Stimulated activated CD8-positive, alpha-beta memory T cell treated with anti-CD3 and anti-CD28 coated beads, Interleukin-2, amount 100 ng/mL, for 48 hours (primary cell): ENCODE results near the gene TRIM58.

Experiments
- DNase-seq, 2 donors: peaks; one replicate each; pipeline ENCODE4 v3.0.0-alpha.2; 2020; ENCODE audit warnings: low read depth in 2 of 2

TRIM58 gene

DNA sequence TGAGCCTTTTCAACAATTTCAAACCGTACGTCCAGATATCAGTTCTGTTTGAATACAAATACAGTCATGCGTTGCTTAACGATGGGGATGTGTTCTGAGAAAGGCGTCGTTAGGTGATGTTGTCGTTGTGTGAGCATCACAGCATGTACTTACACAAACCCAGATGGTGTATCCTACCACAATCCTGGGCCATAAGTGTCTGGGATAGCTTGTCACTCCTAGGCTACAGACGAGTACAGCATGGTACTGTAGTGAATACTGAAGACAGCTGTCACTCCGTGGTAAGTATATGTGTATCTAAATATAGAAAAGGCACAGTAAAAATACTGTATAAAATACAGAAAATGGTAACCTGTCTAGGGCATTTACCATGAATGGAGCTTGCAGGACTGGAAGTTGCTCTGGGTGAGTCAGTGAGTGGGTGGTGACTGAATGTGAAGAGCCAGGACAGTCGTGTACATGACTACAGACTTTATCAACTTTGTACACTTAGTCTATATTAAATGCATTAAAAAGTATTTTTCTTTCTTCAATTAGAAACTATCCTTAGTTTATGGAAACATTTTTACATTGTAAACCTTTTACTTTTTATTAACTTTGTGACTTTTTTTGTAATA, 27.9 kb downstream of the TRIM58 start:
- no peak for DNase-seq

DNA sequence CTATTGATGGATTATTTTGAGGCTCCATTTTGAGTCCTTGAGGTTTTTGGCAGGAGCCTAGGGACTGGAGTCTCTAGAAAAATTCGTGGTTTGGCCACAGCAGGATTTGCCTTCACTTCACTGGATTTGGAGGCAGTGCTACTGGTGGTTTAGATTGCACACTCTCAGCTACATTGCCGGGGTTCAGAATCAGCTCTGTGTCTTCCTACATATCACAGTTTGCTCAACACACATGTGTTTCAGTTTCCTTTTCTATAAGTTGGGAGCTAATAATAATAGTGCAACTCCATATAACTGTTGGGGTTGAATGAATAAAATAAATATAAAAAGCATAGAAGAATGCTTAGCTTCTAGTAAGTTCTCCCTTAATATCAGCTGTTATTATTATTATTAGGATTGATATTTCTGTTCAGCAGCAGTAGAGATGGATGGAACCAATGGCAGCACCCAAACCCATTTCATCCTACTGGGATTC, 38.2 kb downstream of the TRIM58 start, which contains the start of gene OR2W3:
TSS of gene OR2W3 (plus strand) at position 425 of the 475 bp plus-strand sequence. CDS start at position 425, 0 bp downstream.
- no peak for DNase-seq

DNA sequence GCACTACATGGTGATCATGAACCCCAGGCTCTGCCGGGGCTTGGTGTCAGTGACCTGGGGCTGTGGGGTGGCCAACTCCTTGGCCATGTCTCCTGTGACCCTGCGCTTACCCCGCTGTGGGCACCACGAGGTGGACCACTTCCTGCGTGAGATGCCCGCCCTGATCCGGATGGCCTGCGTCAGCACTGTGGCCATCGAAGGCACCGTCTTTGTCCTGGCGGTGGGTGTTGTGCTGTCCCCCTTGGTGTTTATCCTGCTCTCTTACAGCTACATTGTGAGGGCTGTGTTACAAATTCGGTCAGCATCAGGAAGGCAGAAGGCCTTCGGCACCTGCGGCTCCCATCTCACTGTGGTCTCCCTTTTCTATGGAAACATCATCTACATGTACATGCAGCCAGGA, 39.0 kb downstream of the TRIM58 start:
- no peak for DNase-seq

DNA sequence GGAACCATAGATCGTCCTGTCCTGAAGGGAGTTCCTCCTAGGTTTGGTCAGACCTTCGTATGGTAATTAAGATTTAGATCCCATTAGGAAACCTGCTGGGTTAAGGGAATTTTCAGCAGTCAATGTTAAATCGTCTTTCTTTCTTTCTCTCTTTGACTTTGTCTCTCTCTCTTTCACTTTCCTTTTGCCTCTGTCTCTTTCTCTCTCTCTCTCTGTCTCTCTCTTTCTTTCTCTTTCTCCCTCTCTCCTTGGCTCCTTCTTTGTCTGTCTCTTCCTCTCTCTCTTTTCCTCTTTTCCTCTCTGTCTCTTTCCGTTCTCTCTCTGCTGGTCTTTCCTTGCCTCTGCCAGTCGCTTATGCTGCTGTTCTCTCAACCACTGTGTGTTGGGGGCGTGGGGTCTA, 47.1 kb downstream of the TRIM58 start:
- DNase-seq = no peak

DNA sequence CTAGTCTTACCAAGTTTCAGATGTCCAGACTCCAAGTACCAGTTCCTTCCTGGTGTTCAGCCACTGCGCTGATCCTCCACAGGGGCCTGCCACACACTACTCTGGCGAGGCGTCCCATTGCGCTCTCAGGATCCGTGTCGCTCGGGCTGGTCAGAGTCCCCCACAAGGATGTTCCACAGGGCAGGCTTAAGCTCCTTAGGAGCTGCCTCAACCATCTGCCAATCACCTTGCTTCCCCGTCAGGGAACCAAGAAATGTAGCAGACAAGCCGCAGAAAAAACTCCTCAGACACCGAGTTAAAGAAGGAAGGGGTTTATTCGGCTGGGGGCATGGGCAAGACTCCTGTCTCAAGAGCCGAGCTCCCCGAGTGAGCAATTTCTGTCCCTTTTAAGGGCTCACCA, 48.2 kb downstream of the TRIM58 start:
- no peak for DNase-seq

DNA sequence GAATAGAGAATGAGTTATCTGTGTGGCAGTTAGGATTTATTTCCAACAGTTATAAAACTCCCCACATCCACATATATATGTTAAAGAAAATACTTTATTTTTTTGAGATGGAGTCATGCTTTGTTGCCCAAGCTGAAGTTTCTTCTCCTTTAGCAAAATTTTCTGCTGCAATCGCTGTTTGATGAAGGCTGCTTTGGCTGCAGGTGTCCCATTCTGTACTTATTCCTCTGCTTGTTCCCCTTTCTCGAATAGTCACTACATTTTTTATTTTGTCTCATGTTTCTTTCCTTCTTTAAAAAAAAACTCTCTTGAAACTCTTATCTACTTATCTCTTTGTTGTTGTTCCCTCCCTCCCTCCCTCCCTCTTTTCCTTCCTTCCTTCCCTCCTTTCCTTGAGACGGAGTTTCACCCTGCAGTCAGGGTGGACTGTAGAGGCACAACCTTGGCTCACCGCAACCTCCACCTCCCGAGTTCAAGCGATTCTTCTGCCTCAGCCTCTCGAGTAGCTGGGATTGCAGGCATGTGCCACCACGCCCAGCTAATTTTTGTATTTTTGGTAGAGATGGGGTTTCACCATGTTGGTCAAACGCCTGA, 49.0 kb downstream of the TRIM58 start:
- no peak for DNase-seq

DNA sequence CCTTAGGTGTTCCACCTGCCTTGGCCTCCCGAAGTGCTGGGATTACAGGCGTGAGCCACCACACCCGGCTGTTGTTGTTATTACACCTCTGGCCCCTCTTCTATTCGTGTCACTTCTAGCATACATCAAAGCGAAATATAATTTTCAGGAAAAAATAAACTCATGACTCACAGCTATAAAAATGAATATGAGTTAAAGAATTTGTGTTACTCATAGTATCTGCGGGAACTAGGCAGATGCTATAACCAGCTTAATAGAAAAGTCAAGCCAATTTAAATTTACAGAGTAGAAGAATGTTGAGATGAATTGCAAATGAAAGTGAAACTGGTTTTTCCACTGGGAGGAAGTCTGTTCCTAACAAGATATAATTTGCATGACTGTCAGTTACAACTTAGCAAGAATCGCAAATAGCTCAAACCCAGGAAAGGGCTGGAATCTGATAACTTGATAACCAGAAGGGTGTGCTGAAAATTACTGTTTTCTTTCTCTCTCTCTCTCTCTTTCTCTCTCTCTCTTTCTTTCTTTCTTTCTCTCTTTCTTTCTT, 49.6 kb downstream of the TRIM58 start:
- DNase-seq = no peak

DNA sequence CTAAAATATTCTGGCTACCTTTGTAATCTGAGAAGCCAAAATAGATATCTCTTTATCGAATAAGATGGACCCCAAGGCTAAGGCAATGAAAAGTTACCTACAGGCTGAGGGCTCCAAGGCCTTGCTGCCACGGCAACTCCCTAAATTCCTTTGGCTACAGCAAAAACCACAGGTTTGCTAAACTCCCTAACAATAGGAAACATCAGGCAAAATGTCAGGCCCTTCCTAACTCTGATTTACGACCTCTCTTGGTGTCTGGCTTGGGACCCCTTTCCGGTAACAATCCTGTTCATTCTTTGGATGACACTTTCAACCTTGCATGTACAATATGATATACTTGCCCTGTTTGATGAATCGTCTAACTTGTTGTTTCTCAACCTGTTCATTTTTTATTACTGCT, 51.8 kb downstream of the TRIM58 start:
- no peak for DNase-seq

DNA sequence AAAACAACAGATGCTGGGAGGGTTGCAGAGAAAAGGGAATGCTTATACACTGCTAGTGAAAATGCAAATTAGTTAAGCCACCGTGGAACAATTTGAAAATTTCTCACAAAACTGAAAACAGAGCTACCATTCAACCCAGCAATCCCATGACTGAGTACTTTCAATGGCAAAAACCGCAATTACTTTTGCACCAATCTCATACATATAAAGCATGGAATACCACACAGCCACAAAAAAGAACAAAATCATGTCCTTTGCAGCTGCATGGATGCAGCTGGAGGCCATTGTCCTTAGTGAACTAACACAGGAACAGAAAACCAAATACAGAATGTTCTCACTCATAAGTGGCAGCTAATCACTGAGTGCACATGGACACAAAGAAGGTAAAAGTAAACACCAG, 56.8 kb downstream of the TRIM58 start:
- DNase-seq = no peak

DNA sequence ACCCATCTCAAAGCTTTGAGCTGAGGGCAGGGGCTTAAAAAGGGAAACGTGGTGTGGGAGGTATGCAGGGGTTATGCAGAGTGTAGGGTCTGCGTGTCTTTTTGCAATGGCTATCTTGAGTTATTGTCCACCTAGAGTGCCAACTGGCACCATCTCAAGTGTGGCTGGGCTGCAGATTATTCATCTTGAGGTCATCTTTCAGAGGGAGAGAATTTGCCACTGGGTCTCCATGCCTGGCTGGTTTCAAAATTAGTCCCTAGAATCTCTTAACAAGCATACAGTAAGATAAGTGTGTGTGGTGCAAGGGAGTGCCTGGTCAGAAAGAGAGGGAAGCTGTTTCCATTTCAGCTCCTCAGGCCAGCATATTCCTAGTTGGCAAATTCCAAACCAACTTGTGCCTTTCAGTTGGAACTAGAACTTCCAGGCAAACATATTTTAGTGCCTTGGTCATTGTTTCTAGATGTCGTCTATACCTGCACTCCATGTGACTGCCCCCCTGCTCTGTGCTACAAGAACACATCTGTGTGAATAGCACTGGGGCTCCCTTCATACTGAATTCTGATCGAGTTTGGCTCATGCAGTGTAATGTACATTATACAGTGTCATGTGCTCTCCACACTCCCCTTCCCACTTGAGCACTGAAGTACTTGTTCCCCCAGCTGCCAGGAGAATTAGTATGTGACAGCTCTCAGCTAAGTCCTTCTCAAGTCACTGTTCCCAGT, 58.1 kb downstream of the TRIM58 start:
- DNase-seq = no peak

DNA sequence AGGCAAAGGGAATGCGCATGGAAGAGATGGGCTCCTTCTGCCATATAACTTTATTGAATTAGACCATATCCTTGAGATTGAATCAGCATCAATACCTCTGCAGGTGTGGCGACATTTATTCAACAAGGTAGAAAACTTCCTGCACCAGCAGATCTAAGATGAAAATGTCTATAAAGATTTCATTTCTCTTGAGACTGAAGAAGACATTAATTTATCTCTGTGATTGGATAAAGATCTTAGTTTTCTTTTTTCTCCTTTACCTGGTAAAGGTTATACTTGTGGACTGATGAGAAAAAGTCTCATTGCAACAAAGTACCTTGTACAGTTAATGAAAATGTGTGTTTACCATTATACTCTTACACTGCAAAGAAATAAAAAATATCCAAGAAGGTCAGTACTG, 63.0 kb downstream of the TRIM58 start, which contains the start of gene OR2T8:
TSS of gene OR2T8 (plus strand) at position 301 of the 400 bp plus-strand sequence. CDS start 766 bp downstream, outside the sequence.
- DNase-seq = no peak

DNA sequence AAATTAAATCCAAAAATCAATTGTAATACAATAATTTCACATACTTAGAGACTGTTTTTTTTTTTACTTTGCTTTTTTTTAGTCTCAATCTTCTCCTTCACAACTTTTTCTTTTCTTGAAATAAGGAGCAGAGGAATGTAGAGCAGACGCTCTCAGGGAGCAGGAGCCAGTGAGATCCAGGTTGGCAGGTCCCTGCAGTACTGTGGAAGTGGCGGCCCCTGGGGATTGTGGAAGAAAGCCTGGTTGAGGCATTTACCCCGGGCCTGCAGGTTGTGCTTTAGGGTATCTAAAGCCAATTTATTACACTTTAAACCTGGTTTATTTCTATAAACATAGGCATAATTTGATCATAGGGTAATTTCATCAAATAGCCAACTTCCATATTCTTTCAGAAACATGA, 67.0 kb downstream of the TRIM58 start:
- DNase-seq = no peak

DNA sequence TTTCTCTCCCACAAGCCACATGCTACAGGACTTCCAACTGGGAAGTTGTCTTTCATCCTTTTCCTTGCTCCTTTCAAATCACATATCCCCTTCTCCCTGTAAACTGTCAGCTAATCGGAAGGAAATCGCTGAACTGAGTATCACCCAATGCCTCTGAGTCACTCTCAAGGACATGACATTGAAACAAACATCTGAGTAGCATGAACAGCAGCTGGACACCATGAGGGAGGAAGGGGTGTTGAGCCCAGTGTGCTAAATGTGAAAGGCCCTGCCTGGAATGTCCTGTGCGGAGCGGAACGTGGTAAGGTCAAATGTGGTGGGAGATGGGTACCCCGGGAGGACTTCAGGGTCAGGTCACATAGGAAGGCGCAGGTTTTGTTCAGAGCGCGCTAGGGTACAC, 67.9 kb downstream of the TRIM58 start, which contains the start of gene OR2AJ1:
TSS of gene OR2AJ1 (plus strand) at position 22 of the 400 bp plus-strand sequence. CDS start 8,880 bp downstream, outside the sequence.
- DNase-seq = no peak
